Measurements from ENCODE around the gene MACROH2A1.

The MACROH2A1 gene

DNA sequence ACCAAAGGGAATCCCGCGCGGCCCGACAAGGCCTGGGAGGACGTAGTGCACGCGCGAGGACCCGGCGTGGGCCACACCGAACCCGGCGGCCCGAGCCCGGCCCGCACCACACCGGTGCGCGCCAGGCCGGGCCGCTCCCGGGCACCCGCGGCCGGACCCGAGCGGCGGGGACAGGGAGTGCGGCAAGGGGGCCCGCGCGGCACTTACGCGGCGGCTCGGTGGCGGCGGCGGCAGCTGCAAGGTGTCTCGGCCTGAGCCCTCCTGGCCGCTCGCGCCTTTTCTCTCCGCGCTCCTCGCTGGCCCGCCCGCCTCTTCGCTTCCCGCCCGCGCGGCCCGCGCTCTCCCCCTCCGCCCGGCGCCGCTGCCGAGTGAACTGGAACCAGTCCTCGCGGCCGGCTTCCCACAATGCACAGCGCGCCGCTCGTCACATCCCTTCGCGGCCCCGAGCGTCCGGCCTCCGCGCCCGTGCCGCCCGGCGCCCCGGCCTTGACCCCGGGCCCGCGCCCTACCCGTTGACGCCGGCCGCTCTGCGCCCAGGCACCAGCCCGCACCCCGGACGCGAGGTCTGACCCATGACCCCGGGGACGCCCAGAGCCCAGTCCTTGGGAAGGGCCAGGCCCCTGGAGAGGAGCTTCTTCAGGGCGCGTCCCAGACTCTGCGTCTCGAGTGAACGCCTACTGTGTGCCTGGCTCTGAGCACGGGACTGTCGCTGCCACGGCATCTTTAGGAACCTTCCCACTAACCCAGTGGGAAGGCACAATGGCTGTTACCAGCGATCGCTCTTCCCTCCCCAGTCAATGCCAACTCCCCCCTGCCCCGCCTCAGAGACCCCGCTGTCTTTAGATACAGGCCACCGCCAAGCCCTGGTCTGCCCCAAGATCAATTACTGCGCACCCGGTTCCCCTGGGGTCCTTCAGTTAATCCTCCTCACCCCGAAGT is at the start of gene MACROH2A1:
Gene MACROH2A1, minus strand, starts transcription at position 377 of the 939 bp plus-strand sequence. CDS start 10,138 bp downstream, outside the sequence.
- Histone ChIP-seq H3K4me3 (ENCODE audit: low read depth in 1 of 2, low read length in 2 of 2) (peak within 1 kb of the TSS; percentile 86 to 88), H3K36me3 (ENCODE audit: insufficient read depth, low read length) (no peaks in the 10 kb centered on the region), H3K9me3 (ENCODE audit: low read length) (no peaks in the 10 kb centered on the region), H3K9ac (ENCODE audit: low read length) (peak within 1 kb of the TSS; percentile 72), H3K27me3 (ENCODE audit: control insufficient read depth in 1 of 2, insufficient read depth in 2 of 2, low read length in 2 of 2) (no peaks in the 10 kb centered on the region), H3K4me1 (ENCODE audit: insufficient read depth, low read length) (peaks cover 41% of the 10 kb centered on the region), H3K27ac (ENCODE audit: low read depth, low read length) (peak within 1 kb of the TSS; percentile 85)

DNA sequence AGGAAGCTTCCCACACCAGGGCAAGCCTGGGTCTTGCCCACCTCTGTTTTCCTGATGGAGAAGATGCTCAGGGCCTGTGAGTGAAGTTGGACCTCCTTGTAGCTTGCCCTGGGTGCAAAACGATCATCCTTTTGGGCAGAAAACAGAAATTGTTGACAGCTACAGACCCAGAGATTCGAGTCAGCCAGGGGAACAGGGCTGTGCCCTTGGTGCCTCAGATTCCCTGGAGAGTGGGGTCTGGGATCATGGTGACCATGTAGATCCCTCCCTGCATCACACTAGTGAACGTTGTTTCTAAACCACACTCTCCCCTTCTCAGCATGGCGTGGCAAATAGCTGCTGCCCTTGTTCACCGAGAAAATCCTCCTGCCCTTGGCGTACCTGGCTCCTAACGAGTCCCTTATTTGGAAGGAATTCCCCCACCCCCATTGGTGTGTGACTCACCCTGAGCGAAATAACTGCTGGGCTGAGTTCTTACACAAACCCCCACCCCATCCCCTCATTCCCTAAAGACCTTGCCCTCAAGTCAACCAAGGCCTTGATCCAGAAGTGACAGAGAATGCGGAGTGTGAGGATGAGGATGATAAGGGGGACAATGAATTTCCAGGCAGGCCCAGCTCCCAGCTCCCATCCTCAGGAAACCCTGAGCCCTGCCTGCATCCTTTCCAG is 49.2 kb upstream of the MACROH2A1 start:
- no peak overlapping the region for H3K4me3 ChIP-seq (ENCODE audit: low read depth in 1 of 2, low read length in 2 of 2)
- no peak overlapping the region for H3K9ac ChIP-seq (ENCODE audit: low read length)
- H3K9me3 ChIP-seq (ENCODE audit: low read length), result no peaks in the 10 kb centered on the region
- H3K4me1 ChIP-seq (ENCODE audit: insufficient read depth, low read length), result peaks cover 7% of the 10 kb centered on the region
- H3K36me3 ChIP-seq (ENCODE audit: insufficient read depth, low read length), result no peaks in the 10 kb centered on the region
- no peaks in the 10 kb centered on the region for H3K27me3 ChIP-seq (ENCODE audit: control insufficient read depth in 1 of 2, insufficient read depth in 2 of 2, low read length in 2 of 2)
- H3K27ac ChIP-seq (ENCODE audit: low read depth, low read length), result no peak overlapping the region

DNA sequence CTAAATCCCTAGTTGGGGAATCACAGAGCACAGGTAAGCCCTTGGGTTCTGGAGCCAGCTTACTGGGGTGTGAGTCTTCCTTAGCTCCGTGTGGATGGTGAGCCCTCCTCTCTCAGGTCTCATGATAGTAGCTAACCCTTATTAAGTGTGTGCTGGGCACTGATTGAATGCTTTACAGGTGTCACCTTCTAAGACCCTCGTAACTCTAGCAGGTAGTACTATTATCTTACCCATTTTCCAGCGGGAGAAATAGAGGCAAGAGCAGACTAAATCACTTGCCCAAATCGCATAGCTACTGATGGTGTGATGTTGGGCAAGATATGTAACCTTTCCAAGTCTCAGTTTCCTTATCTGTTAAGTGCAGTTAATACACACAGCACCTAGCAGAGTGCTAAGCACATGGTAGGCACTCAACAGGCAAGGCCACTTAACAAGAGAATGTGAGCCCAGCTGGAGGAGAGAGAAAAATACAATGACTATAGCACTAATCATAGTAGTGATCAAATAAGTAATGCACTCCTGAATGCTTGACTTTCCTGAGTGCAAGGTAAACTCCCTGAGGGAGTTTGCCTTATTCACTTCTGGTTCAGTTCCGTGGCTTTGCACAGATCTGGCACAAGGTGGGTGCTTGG is 48.4 kb upstream of the MACROH2A1 start, which contains the start of gene DCANP1:
Gene DCANP1, minus strand, starts transcription at position 51 of the 632 bp plus-strand sequence. CDS start 240 bp downstream, outside the sequence.
- Histone ChIP-seq H3K27ac (ENCODE audit: low read depth, low read length) (no peak within 1 kb of the TSS), H3K27me3 (ENCODE audit: control insufficient read depth in 1 of 2, insufficient read depth in 2 of 2, low read length in 2 of 2) (no peaks in the 10 kb centered on the region), H3K4me3 (ENCODE audit: low read depth in 1 of 2, low read length in 2 of 2) (no peak within 1 kb of the TSS), H3K9ac (ENCODE audit: low read length) (no peak within 1 kb of the TSS), H3K9me3 (ENCODE audit: low read length) (no peaks in the 10 kb centered on the region), H3K4me1 (ENCODE audit: insufficient read depth, low read length) (peaks cover 12% of the 10 kb centered on the region), H3K36me3 (ENCODE audit: insufficient read depth, low read length) (no peaks in the 10 kb centered on the region)

DNA sequence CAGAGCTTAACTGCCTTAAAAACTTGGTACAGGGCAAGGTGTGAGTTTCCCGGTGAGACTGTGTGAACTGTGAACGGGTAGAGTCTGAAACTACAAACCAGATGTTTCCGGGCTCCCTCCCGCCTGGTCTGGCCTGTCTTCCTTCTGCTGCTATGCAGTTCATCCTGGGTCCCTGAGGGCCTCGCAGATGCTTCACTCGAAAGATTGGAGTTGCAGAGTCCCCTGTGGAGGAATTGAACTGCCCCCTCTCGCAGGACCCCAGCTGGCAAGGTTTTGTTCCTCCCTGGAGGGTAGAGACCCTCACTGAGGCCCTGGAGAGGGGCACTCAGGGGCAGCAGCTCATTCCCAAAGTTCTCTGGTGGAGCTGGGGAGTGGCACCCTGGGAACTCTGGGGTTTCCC is 47.6 kb upstream of the MACROH2A1 start:
- Histone ChIP-seq H3K27ac (ENCODE audit: low read depth, low read length) (no peak overlapping the region), H3K9ac (ENCODE audit: low read length) (no peak overlapping the region), H3K36me3 (ENCODE audit: insufficient read depth, low read length) (no peaks in the 10 kb centered on the region), H3K27me3 (ENCODE audit: control insufficient read depth in 1 of 2, insufficient read depth in 2 of 2, low read length in 2 of 2) (no peaks in the 10 kb centered on the region), H3K9me3 (ENCODE audit: low read length) (no peaks in the 10 kb centered on the region), H3K4me1 (ENCODE audit: insufficient read depth, low read length) (peaks cover 13% of the 10 kb centered on the region), H3K4me3 (ENCODE audit: low read depth in 1 of 2, low read length in 2 of 2) (no peak overlapping the region)

DNA sequence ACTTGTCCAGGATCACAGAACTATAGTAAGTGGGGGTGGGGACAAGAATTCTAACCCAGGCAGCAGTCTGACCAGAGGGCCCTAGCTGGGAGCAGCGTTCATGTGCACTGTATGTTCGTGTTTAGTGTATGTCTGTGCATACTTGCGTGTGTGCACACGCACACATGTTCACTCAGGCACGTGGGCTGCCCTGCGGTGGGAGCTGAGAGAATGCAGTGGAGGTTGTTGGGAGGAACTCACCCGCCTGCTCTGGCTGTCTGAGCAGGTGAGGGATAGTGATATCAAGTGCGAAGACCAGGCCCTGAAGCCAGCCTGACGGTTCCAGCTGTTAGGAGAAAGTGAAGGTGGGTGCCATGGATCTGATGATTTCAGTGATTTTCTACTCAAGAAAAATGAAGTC is 47.2 kb upstream of the MACROH2A1 start:
- no peaks in the 10 kb centered on the region for H3K36me3 ChIP-seq (ENCODE audit: insufficient read depth, low read length)
- H3K9me3 ChIP-seq (ENCODE audit: low read length), result no peaks in the 10 kb centered on the region
- H3K4me3 ChIP-seq (ENCODE audit: low read depth in 1 of 2, low read length in 2 of 2), result no peak overlapping the region
- H3K9ac ChIP-seq (ENCODE audit: low read length), result no peak overlapping the region
- peaks cover 13% of the 10 kb centered on the region for H3K4me1 ChIP-seq (ENCODE audit: insufficient read depth, low read length)
- no peaks in the 10 kb centered on the region for H3K27me3 ChIP-seq (ENCODE audit: control insufficient read depth in 1 of 2, insufficient read depth in 2 of 2, low read length in 2 of 2)
- no peak overlapping the region for H3K27ac ChIP-seq (ENCODE audit: low read depth, low read length)

- peaks cover 13% of the 10 kb centered on the region for H3K4me1 ChIP-seq (ENCODE audit: insufficient read depth, low read length)
- no peaks in the 10 kb centered on the region for H3K9me3 ChIP-seq (ENCODE audit: low read length)
- no peak overlapping the region for H3K9ac ChIP-seq (ENCODE audit: low read length)
- H3K4me3 ChIP-seq (ENCODE audit: low read depth in 1 of 2, low read length in 2 of 2), result no peak overlapping the region
- H3K27ac ChIP-seq (ENCODE audit: low read depth, low read length), result no peak overlapping the region
- no peaks in the 10 kb centered on the region for H3K27me3 ChIP-seq (ENCODE audit: control insufficient read depth in 1 of 2, insufficient read depth in 2 of 2, low read length in 2 of 2)
- no peaks in the 10 kb centered on the region for H3K36me3 ChIP-seq (ENCODE audit: insufficient read depth, low read length)
These were observed 46.4 kb upstream of the MACROH2A1 start for GRCh38 chr5:135445306-135445985.

DNA sequence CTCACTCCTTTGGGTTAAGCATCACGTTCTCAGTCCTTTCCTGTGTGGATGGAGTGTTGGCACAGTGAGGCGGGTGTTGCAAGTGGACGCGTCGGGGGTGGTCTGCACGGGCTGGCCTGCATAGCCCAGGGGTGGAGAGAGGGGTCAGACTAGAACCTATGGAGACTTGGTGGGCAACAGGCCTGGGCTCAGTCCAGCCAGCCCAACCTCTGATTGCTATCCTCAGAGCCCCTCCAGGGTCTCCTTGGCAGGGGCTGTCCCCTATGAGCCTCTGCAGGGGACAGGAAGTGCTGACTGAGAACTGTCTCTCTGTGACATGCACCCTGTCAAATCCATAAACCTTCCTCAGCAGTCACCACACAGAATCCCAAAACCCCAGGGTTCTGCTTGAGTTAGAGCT is 45.9 kb upstream of the MACROH2A1 start:
- H3K4me1 ChIP-seq (ENCODE audit: insufficient read depth, low read length), result peaks cover 13% of the 10 kb centered on the region
- H3K27me3 ChIP-seq (ENCODE audit: control insufficient read depth in 1 of 2, insufficient read depth in 2 of 2, low read length in 2 of 2), result no peaks in the 10 kb centered on the region
- no peak overlapping the region for H3K9ac ChIP-seq (ENCODE audit: low read length)
- H3K36me3 ChIP-seq (ENCODE audit: insufficient read depth, low read length), result no peaks in the 10 kb centered on the region
- H3K9me3 ChIP-seq (ENCODE audit: low read length), result no peaks in the 10 kb centered on the region
- H3K27ac ChIP-seq (ENCODE audit: low read depth, low read length), result no peak overlapping the region
- no peak overlapping the region for H3K4me3 ChIP-seq (ENCODE audit: low read depth in 1 of 2, low read length in 2 of 2)

- peaks cover 13% of the 10 kb centered on the region for H3K4me1 ChIP-seq (ENCODE audit: insufficient read depth, low read length)
These were observed 45.3 kb upstream of the MACROH2A1 start for GRCh38 chr5:135444360-135444759.

GRCh38 chr5:135443161-135443960 is 44.3 kb upstream of the MACROH2A1 start:
- Histone ChIP-seq H3K4me1 (ENCODE audit: insufficient read depth, low read length) (peaks cover 19% of the 10 kb centered on the region), H3K4me3 (ENCODE audit: low read depth in 1 of 2, low read length in 2 of 2) (no peak overlapping the region), H3K27ac (ENCODE audit: low read depth, low read length) (no peak overlapping the region), H3K9ac (ENCODE audit: low read length) (no peak overlapping the region), H3K36me3 (ENCODE audit: insufficient read depth, low read length) (no peaks in the 10 kb centered on the region), H3K9me3 (ENCODE audit: low read length) (no peaks in the 10 kb centered on the region), H3K27me3 (ENCODE audit: control insufficient read depth in 1 of 2, insufficient read depth in 2 of 2, low read length in 2 of 2) (no peaks in the 10 kb centered on the region)

More at GRCh38 chr5:135444360-135444759, 45.3 kb upstream of the MACROH2A1 start:
- Histone ChIP-seq H3K36me3 (ENCODE audit: insufficient read depth, low read length) (no peaks in the 10 kb centered on the region), H3K27me3 (ENCODE audit: control insufficient read depth in 1 of 2, insufficient read depth in 2 of 2, low read length in 2 of 2) (no peaks in the 10 kb centered on the region), H3K9ac (ENCODE audit: low read length) (no peak overlapping the region), H3K27ac (ENCODE audit: low read depth, low read length) (no peak overlapping the region), H3K9me3 (ENCODE audit: low read length) (no peaks in the 10 kb centered on the region), H3K4me3 (ENCODE audit: low read depth in 1 of 2, low read length in 2 of 2) (no peak overlapping the region)

GRCh38 chr5:135442431-135443160 is 43.6 kb upstream of the MACROH2A1 start:
- H3K9ac ChIP-seq (ENCODE audit: low read length), result no peak overlapping the region
- no peaks in the 10 kb centered on the region for H3K9me3 ChIP-seq (ENCODE audit: low read length)
- no peaks in the 10 kb centered on the region for H3K27me3 ChIP-seq (ENCODE audit: control insufficient read depth in 1 of 2, insufficient read depth in 2 of 2, low read length in 2 of 2)
- no peaks in the 10 kb centered on the region for H3K36me3 ChIP-seq (ENCODE audit: insufficient read depth, low read length)
- H3K4me1 ChIP-seq (ENCODE audit: insufficient read depth, low read length), result peaks cover 27% of the 10 kb centered on the region
- H3K4me3 ChIP-seq (ENCODE audit: low read depth in 1 of 2, low read length in 2 of 2), result no peak overlapping the region
- no peak overlapping the region for H3K27ac ChIP-seq (ENCODE audit: low read depth, low read length)
